Endothelial cell of umbilical vein (primary cell): ENCODE measurements around the gene TMEM127. TPM values are rescaled to one million over a fixed set of nuclear protein-coding genes. Genes with fewer than 3 reads are reported as not detected.

ENCODE experiments used
- BruUV-seq: library from RNA; stranded (reverse); fragments of 400-500 nt; replicated peaks from 2 replicates; lab custom pipeline; 2021; lab: Mats Ljungman, UMichigan
- CTCF ChIA-PET: fragments of 300-600, 350-600 bp; sonication (Branson Sonifier 250); formaldehyde crosslinking; loops from one replicate; lab custom pipeline; 2021; ENCODE audit warnings: antibody characterized with exemption, inconsistent platforms; lab: Charles Lee
- POLR2A ChIA-PET: fragments of 300-600, 350-600 bp; sonication (Branson Sonifier 250); formaldehyde crosslinking; loops from one replicate; lab custom pipeline; 2021; ENCODE audit warnings: antibody characterized with exemption, inconsistent platforms; lab: Charles Lee
- DNase-seq: peaks from one replicate; pipeline ENCODE4 v3.0.0-alpha.2; 2011; ENCODE audit warnings: low read depth, low spot score
- FAIRE-seq: peaks from 2 replicates; lab custom pipeline; 2011; peaks lifted over from hg19 to GRCh38; lab: Jason Lieb, UNC
- H2AFZ ChIP-seq: 2 replicates; pipeline ENCODE4 v1.6.0; 2012; ENCODE audit warnings: low read depth, low read length, control low read depth, inconsistent platforms
- H3K27ac ChIP-seq: 2 replicates; pipeline ENCODE4 v1.5.1; 2011; ENCODE audit warnings: low read depth, mild to moderate bottlenecking, control low read depth, low read length, moderate library complexity; ENCODE audit not compliant: insufficient read depth
- H3K27me3 ChIP-seq, 2 experiments: 2 replicates each; pipeline versions ENCODE4 v1.6.0 to v1.6.1; 2011; ENCODE audit warnings: low read length in 2 of 2, mixed read lengths in 1 of 2; ENCODE audit not compliant: control insufficient read depth in 2 of 2, insufficient read depth in 2 of 2
- H3K36me3 ChIP-seq, 2 experiments: 2 replicates in 1 of 2; 3 replicates in 1 of 2; pipeline ENCODE4 v1.5.1; 2011; ENCODE audit warnings: low read length in 2 of 2, mild to moderate bottlenecking in 1 of 2, moderate library complexity in 1 of 2; ENCODE audit not compliant: control insufficient read depth in 2 of 2, insufficient read depth in 2 of 2; ENCODE audit errors: extremely low read depth in 1 of 2
- H3K4me1 ChIP-seq: 3 replicates; pipeline ENCODE4 v1.5.1; 2011; ENCODE audit warnings: mild to moderate bottlenecking, low read length; ENCODE audit not compliant: control insufficient read depth, insufficient read depth; ENCODE audit errors: extremely low read depth
- H3K4me2 ChIP-seq: 2 replicates; pipeline ENCODE4 v1.6.1; 2011; ENCODE audit warnings: low read length, control low read depth, mixed read lengths; ENCODE audit not compliant: insufficient read depth
- H3K4me3 ChIP-seq, 3 experiments: fragments of 200-600 bp in 1 of 3; sonication (generic), shearing (Covaris generic) in 1 of 3; replicated peaks in 1 of 3; 2 replicates each; pipeline ENCODE4 v1.5.1; 2011 to 2016; ENCODE audit warnings: control low read depth in 3 of 3, low read length in 3 of 3, mild to moderate bottlenecking in 2 of 3, inconsistent platforms in 1 of 3, low read depth in 1 of 3, moderate library complexity in 1 of 3; ENCODE audit not compliant: insufficient read depth in 1 of 3
- H3K79me2 ChIP-seq: 2 replicates; pipeline ENCODE4 v1.6.0; 2012; ENCODE audit warnings: low read length, inconsistent platforms; ENCODE audit not compliant: control insufficient read depth, insufficient read depth
- H3K9ac ChIP-seq: replicated peaks from 2 replicates; pipeline ENCODE3; 2011; ENCODE audit warnings: low read length, control low read depth; ENCODE audit not compliant: insufficient read depth; ENCODE audit errors: extremely low read depth
- H3K9me1 ChIP-seq: replicated peaks from 3 replicates; pipeline ENCODE4 v1.6.0; 2011; ENCODE audit warnings: mild to moderate bottlenecking, low read length; ENCODE audit not compliant: control insufficient read depth, insufficient read depth; ENCODE audit errors: extremely low read depth
- H3K9me3 ChIP-seq: replicated peaks from 2 replicates; pipeline ENCODE4 v1.5.1; 2012; ENCODE audit warnings: low read length, inconsistent platforms; ENCODE audit not compliant: control insufficient read depth, insufficient read depth
- H4K20me1 ChIP-seq: replicated peaks from 2 replicates; pipeline ENCODE3; 2011; ENCODE audit warnings: mild to moderate bottlenecking, low read length; ENCODE audit not compliant: control insufficient read depth, insufficient read depth; ENCODE audit errors: extremely low read depth
- CTCF ChIP-seq, 2 donors: IDR thresholded peaks; 1 replicate in 1 of 2; 2 replicates in 1 of 2; pipeline ENCODE4 v1.5.1; 2011; ENCODE audit warnings: low read length in 2 of 2, mild to moderate bottlenecking in 2 of 2, moderate library complexity in 2 of 2, control low read depth in 1 of 2, inconsistent platforms in 1 of 2, low read depth in 1 of 2; ENCODE audit not compliant: insufficient read depth in 1 of 2; ENCODE audit errors: extremely low read depth in 1 of 2
- EZH2 ChIP-seq: IDR thresholded peaks from 2 replicates; pipeline ENCODE4 v1.6.1; 2012; ENCODE audit warnings: borderline replicate concordance, low read depth, mild to moderate bottlenecking, moderate library complexity, low read length, inconsistent platforms; ENCODE audit not compliant: severe bottlenecking
- FOS ChIP-seq: IDR thresholded peaks from 2 replicates; pipeline ENCODE4 v1.6.1; 2011; ENCODE audit warnings: mild to moderate bottlenecking, low read length, moderate library complexity, borderline replicate concordance; ENCODE audit not compliant: insufficient read depth
- GATA2 ChIP-seq: IDR thresholded peaks from 2 replicates; pipeline ENCODE4 v1.7.0; 2011; ENCODE audit warnings: low read depth, mild to moderate bottlenecking, moderate library complexity, mixed read lengths, low read length; ENCODE audit not compliant: insufficient read length, insufficient read depth
- JUN ChIP-seq: IDR thresholded peaks from 2 replicates; pipeline ENCODE4 v1.6.1; 2011; ENCODE audit warnings: borderline replicate concordance, low read depth; ENCODE audit not compliant: insufficient read length, insufficient read depth
- MAX ChIP-seq: IDR thresholded peaks from 2 replicates; pipeline ENCODE4 v1.6.1; 2011; ENCODE audit not compliant: insufficient read depth, insufficient read length
- MYC ChIP-seq: IDR thresholded peaks from one replicate; pipeline ENCODE4 v1.6.1; 2011; ENCODE audit warnings: mild to moderate bottlenecking, low read depth, low read length
- POLR2A ChIP-seq: IDR thresholded peaks from 2 replicates; pipeline ENCODE4 v1.6.1; 2012; ENCODE audit warnings: low read depth, mild to moderate bottlenecking, control low read depth, low read length
- POLR2AphosphoS5 ChIP-seq: IDR thresholded peaks from 2 replicates; pipeline ENCODE4 v1.6.1; 2012; ENCODE audit warnings: low read depth, mild to moderate bottlenecking, control low read depth, low read length, moderate library complexity; ENCODE audit not compliant: insufficient read depth
- dilution Hi-C: fragments of 300-500 bp; cut with MboI; formaldehyde crosslinking; loops from one replicate; pipeline ENCODE4 v1.15.0; 2019; ENCODE audit warnings: low sequenced_read_pairs; ENCODE audit not compliant: extremely low pct_ligation_motif_present
- intact Hi-C: fragments of 100-400 bp; cut with micrococcal nuclease; formaldehyde crosslinking; loops from one replicate; pipeline ENCODE4 v1.10.0; 2022
- polyA plus RNA-seq, 4 experiments: library from polyadenylated mRNA; depleted of rRNA in 3 of 4; stranded (reverse) in 3 of 4; unstranded in 1 of 4; fragments of >200 nt; gene quantifications; 2 replicates each; pipeline versions ENCODE4 v1.2.1 to v1.2.3, GENCODE V29; 2011 to 2012; ENCODE audit warnings: missing spikeins in 1 of 4
- total RNA-seq: library from RNA; stranded (reverse); gene quantifications from 2 replicates; pipeline ENCODE4 v1.2.3, GENCODE V29; 2021

The TMEM127 gene
- total and polyA plus RNA-seq, 2 donors (not counting 3 experiments of a cell fraction or from before 2014, with no cell fraction given), result 48.4 to 75.7 TPM

GRCh38 chr2:96287273-96287856 is 21.6 kb upstream of the TMEM127 start:
- ChIA-PET POLR2A (no interaction called here), CTCF (no interaction called here)
- no peaks in the 10 kb centered on the region for H3K9me1 ChIP-seq
- no peak overlapping the region for H2AFZ ChIP-seq
- H4K20me1 ChIP-seq, result no peaks in the 10 kb centered on the region
- no peaks in the 10 kb centered on the region for H3K9me3 ChIP-seq
- H3K9ac ChIP-seq, result no peak overlapping the region
- H3K4me2 ChIP-seq, result no peak overlapping the region
- H3K4me3 ChIP-seq, result no peak overlapping the region
- no peaks in the 10 kb centered on the region for H3K27me3 ChIP-seq
- no peaks in the 10 kb centered on the region for H3K79me2 ChIP-seq
- BruUV-seq, result no TSS peak
- intact Hi-C loops (no loop called here), dilution Hi-C loops (no loop called here)
- no peaks in the 10 kb centered on the region for H3K4me1 ChIP-seq
- FAIRE-seq (no peak), DNase-seq (no peak)
- TF ChIP-seq POLR2AphosphoS5 (no peak), GATA2 (no peak), FOS (no peak), CTCF (IDR thresholded peaks at IDR 0.05; ENCODE audit: extremely low read depth in 1 of 2, insufficient read depth in 1 of 2, low read depth in 1 of 2, low read length in 2 of 2) (no peak), EZH2 (no peak), MYC (no peak), JUN (no peak), POLR2A (no peak), MAX (no peak)
- H3K36me3 ChIP-seq, result peaks cover 39 to 82% of the 10 kb centered on the region in 2 experiments
- H3K27ac ChIP-seq, result no peak overlapping the region
